WTC11 (cell line): ENCODE measurements around the gene ATP1A4. TPM values are rescaled to one million over a fixed set of nuclear protein-coding genes. Genes with fewer than 3 reads are reported as not detected.

Experiments used
- ATAC-seq: fragments of 200-7000 bp; cut with Tn5 transposase; 2 replicates; pipeline ENCODE4 v1.10.0; 2021; ENCODE audit warnings: mild to moderate bottlenecking, moderate library complexity
- CTCF ChIA-PET: fragments of 300-600 bp; sonication (Branson Sonifier 250); formaldehyde crosslinking; loops from one replicate; lab custom pipeline; 2021; ENCODE audit warnings: antibody characterized with exemption; lab: Charles Lee
- POLR2A ChIA-PET: fragments of 350-600 bp; sonication (Branson Sonifier 250); formaldehyde crosslinking; loops from one replicate; lab custom pipeline; 2021; ENCODE audit warnings: antibody characterized with exemption; lab: Charles Lee
- DNase-seq: peaks from one replicate; pipeline ENCODE4 v3.0.0; 2021; ENCODE audit warnings: low spot score
- H3K27ac Mint-ChIP-seq: 2 replicates; pipeline ENCODE4 v1.8.0; 2021; ENCODE audit warnings: mixed read lengths
- H3K27me3 Mint-ChIP-seq: 2 replicates; pipeline ENCODE4 v1.8.0; 2021; ENCODE audit warnings: low read depth, mild to moderate bottlenecking, moderate library complexity, mixed read lengths
- H3K36me3 Mint-ChIP-seq: 2 replicates; pipeline ENCODE4 v1.8.0; 2021; ENCODE audit warnings: mixed read lengths
- H3K4me1 Mint-ChIP-seq: 2 replicates; pipeline ENCODE4 v1.8.0; 2022; ENCODE audit warnings: mixed read lengths
- H3K4me3 Mint-ChIP-seq: 2 replicates; pipeline ENCODE4 v1.8.0; 2021; ENCODE audit warnings: mild to moderate bottlenecking, moderate library complexity, mixed read lengths
- H3K9me3 Mint-ChIP-seq: 2 replicates; pipeline ENCODE4 v1.8.0; 2021; ENCODE audit warnings: mixed read lengths
- CREB1 ChIP-seq: sonication (generic); formaldehyde crosslinking; IDR thresholded peaks from 2 replicates; pipeline ENCODE4 v1.8.0; 2023; ENCODE audit warnings: mild to moderate bottlenecking, missing genetic modification reagents
- CREM ChIP-seq: sonication (generic); formaldehyde crosslinking; IDR thresholded peaks from 2 replicates; pipeline ENCODE4 v1.8.1; 2022; ENCODE audit warnings: mild to moderate bottlenecking, missing genetic modification reagents, moderate library complexity
- EMX1 ChIP-seq: fragments of 250-450 bp; sonication (Bioruptor Pico); IDR thresholded peaks from 2 replicates; pipeline ENCODE4 v1.8.0; 2021; ENCODE audit warnings: mild to moderate bottlenecking
- FOXK1 ChIP-seq: sonication (generic); formaldehyde crosslinking; IDR thresholded peaks from 2 replicates; pipeline ENCODE4 v1.8.0; 2022; ENCODE audit warnings: mild to moderate bottlenecking, moderate library complexity, missing genetic modification reagents
- HMGA2 ChIP-seq: fragments of 250-450 bp; sonication (Bioruptor Pico); IDR thresholded peaks from 2 replicates; pipeline ENCODE4 v1.4.0; 2021; ENCODE audit warnings: mild to moderate bottlenecking, moderate library complexity
- KAT7 ChIP-seq: sonication (generic); formaldehyde crosslinking; IDR thresholded peaks from 2 replicates; pipeline ENCODE4 v1.8.1; 2023; ENCODE audit warnings: missing genetic modification reagents, mild to moderate bottlenecking, borderline replicate concordance
- MLX ChIP-seq: sonication (generic); formaldehyde crosslinking; IDR thresholded peaks from 2 replicates; pipeline ENCODE4 v1.8.1; 2023; ENCODE audit warnings: mild to moderate bottlenecking, missing genetic modification reagents, moderate library complexity
- MXD4 ChIP-seq: fragments of 250-450 bp; sonication (Bioruptor Pico); IDR thresholded peaks from 2 replicates; pipeline ENCODE4 v1.8.0; 2021; ENCODE audit warnings: mild to moderate bottlenecking, moderate library complexity, borderline replicate concordance
- NFATC4 ChIP-seq: fragments of 250-450 bp; sonication (Bioruptor Pico); IDR thresholded peaks from 2 replicates; pipeline ENCODE4 v1.9.0; 2021; ENCODE audit warnings: mild to moderate bottlenecking
- NR1H2 ChIP-seq: sonication (generic); formaldehyde crosslinking; IDR thresholded peaks from 2 replicates; pipeline ENCODE4 v1.9.0; 2021; ENCODE audit warnings: mild to moderate bottlenecking, moderate library complexity, missing genetic modification reagents
- PRRX2 ChIP-seq: fragments of 250-450 bp; sonication (Bioruptor Pico); IDR thresholded peaks from 2 replicates; pipeline ENCODE4 v1.8.0; 2021; ENCODE audit warnings: mild to moderate bottlenecking
- SOX15 ChIP-seq: fragments of 250-450 bp; sonication (Bioruptor Pico); IDR thresholded peaks from 2 replicates; pipeline ENCODE4 v1.9.0; 2021; ENCODE audit warnings: mild to moderate bottlenecking
- TEAD4 ChIP-seq: sonication (generic); formaldehyde crosslinking; IDR thresholded peaks from 2 replicates; pipeline ENCODE4 v1.8.0; 2022; ENCODE audit warnings: mild to moderate bottlenecking, missing genetic modification reagents
- ZMAT4 ChIP-seq: fragments of 250-450 bp; sonication (Bioruptor Pico); IDR thresholded peaks from 2 replicates; pipeline ENCODE4 v1.9.0; 2021; ENCODE audit warnings: mild to moderate bottlenecking
- ZNF263 ChIP-seq: sonication (generic); formaldehyde crosslinking; IDR thresholded peaks from 2 replicates; pipeline ENCODE4 v1.8.1; 2022; ENCODE audit warnings: low read depth, mild to moderate bottlenecking, moderate library complexity, missing genetic modification reagents
- ZNF317 ChIP-seq: sonication (generic); formaldehyde crosslinking; IDR thresholded peaks from 2 replicates; pipeline ENCODE4 v1.8.1; 2023; ENCODE audit warnings: low read depth, mild to moderate bottlenecking, moderate library complexity, missing genetic modification reagents, borderline replicate concordance
- total RNA-seq: library from RNA; stranded (reverse); gene quantifications from 3 replicates; pipeline ENCODE4 v1.2.3, GENCODE V29; 2021
- TF ChIP-seq, protein P1 (sequence below): fragments of 250-450 bp; sonication (Bioruptor Pico); IDR thresholded peaks from 2 replicates; pipeline ENCODE4 v1.9.0; 2021; ENCODE audit warnings: mild to moderate bottlenecking
- TF ChIP-seq, protein P2 (sequence below): sonication (generic); formaldehyde crosslinking; IDR thresholded peaks from 2 replicates; pipeline ENCODE4 v1.8.1; 2023; ENCODE audit warnings: mild to moderate bottlenecking, missing genetic modification reagents, moderate library complexity
- TF ChIP-seq, protein P3 (sequence below): sonication (generic); formaldehyde crosslinking; IDR thresholded peaks from 2 replicates; pipeline ENCODE4 v1.8.1; 2023; ENCODE audit warnings: mild to moderate bottlenecking, missing genetic modification reagents
- TF ChIP-seq, protein P4 (sequence below): sonication (generic); formaldehyde crosslinking; IDR thresholded peaks from 2 replicates; pipeline ENCODE4 v1.8.1; 2022; ENCODE audit warnings: mild to moderate bottlenecking, missing genetic modification reagents, moderate library complexity, borderline replicate concordance

ATP1A4 gene
- total RNA-seq, 1 experiment from 2014 or later, result 0.37 TPM

DNA sequence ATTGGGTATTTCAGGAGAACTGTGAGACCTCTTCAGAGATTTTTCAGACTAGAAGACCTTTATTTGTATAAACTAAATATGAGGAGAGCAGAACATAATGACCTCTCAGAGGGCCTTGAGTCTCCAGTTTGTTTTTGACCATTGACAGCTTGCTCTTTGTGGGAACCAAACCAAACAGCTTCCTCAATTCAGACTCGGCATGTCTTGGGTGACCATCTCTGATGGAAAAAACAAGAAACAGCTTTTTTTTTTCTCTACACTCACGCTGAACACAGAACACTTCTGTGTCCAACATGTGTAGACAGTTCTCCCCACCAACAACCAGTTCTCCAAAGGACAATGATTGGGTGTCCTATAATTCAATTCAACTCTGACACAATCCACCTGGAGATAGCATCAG lies 11.5 kb downstream of the ATP1A4 start:
- ATAC-seq (no peak), DNase-seq (no peak)
- Mint-ChIP-seq H3K4me1 (peaks cover 28% of the 10 kb centered on the region), H3K27ac (no peak overlapping the region), H3K9me3 (no peaks in the 10 kb centered on the region), H3K36me3 (no peaks in the 10 kb centered on the region), H3K4me3 (no peak overlapping the region), H3K27me3 (peaks cover 14% of the 10 kb centered on the region)
- TF ChIP-seq MLX (CRISPR knock-in tag) (no peak), PRRX2 (CRISPR knock-in tag) (no peak), HMGA2 (CRISPR knock-in tag) (no peak), MXD4 (no peak), NFATC4 (no peak), SOX15 (no peak), CREM (CRISPR knock-in tag) (no peak), ZMAT4 (no peak), FOXK1 (CRISPR knock-in tag) (no peak), ZNF317 (CRISPR knock-in tag) (no peak), TEAD4 (CRISPR knock-in tag) (no peak), KAT7 (CRISPR knock-in tag) (no peak), NR1H2 (no peak)
- TF ChIP-seq, protein P1, sequence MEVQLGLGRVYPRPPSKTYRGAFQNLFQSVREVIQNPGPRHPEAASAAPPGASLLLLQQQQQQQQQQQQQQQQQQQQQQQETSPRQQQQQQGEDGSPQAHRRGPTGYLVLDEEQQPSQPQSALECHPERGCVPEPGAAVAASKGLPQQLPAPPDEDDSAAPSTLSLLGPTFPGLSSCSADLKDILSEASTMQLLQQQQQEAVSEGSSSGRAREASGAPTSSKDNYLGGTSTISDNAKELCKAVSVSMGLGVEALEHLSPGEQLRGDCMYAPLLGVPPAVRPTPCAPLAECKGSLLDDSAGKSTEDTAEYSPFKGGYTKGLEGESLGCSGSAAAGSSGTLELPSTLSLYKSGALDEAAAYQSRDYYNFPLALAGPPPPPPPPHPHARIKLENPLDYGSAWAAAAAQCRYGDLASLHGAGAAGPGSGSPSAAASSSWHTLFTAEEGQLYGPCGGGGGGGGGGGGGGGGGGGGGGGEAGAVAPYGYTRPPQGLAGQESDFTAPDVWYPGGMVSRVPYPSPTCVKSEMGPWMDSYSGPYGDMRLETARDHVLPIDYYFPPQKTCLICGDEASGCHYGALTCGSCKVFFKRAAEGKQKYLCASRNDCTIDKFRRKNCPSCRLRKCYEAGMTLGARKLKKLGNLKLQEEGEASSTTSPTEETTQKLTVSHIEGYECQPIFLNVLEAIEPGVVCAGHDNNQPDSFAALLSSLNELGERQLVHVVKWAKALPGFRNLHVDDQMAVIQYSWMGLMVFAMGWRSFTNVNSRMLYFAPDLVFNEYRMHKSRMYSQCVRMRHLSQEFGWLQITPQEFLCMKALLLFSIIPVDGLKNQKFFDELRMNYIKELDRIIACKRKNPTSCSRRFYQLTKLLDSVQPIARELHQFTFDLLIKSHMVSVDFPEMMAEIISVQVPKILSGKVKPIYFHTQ (CRISPR knock-in tag), result no peak
- TF ChIP-seq, protein P2, sequence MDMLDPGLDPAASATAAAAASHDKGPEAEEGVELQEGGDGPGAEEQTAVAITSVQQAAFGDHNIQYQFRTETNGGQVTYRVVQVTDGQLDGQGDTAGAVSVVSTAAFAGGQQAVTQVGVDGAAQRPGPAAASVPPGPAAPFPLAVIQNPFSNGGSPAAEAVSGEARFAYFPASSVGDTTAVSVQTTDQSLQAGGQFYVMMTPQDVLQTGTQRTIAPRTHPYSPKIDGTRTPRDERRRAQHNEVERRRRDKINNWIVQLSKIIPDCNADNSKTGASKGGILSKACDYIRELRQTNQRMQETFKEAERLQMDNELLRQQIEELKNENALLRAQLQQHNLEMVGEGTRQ (CRISPR knock-in tag), result no peak
- TF ChIP-seq, protein P3, sequence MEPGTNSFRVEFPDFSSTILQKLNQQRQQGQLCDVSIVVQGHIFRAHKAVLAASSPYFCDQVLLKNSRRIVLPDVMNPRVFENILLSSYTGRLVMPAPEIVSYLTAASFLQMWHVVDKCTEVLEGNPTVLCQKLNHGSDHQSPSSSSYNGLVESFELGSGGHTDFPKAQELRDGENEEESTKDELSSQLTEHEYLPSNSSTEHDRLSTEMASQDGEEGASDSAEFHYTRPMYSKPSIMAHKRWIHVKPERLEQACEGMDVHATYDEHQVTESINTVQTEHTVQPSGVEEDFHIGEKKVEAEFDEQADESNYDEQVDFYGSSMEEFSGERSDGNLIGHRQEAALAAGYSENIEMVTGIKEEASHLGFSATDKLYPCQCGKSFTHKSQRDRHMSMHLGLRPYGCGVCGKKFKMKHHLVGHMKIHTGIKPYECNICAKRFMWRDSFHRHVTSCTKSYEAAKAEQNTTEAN, result no peak
- TF ChIP-seq, protein P4, sequence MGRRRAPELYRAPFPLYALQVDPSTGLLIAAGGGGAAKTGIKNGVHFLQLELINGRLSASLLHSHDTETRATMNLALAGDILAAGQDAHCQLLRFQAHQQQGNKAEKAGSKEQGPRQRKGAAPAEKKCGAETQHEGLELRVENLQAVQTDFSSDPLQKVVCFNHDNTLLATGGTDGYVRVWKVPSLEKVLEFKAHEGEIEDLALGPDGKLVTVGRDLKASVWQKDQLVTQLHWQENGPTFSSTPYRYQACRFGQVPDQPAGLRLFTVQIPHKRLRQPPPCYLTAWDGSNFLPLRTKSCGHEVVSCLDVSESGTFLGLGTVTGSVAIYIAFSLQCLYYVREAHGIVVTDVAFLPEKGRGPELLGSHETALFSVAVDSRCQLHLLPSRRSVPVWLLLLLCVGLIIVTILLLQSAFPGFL (CRISPR knock-in tag), result no peak
- ChIA-PET CTCF (interaction anchor here (0.5 to 3.1 kb wide), 36 partner anchors 9 to 213 kb away, joined by 3 to 64 read pairs (median 6); partner anchors contain the start of genes ATP1A4, CASQ1, DCAF8 and IGSF8), POLR2A (interaction anchor here (0.8 kb wide), 1 partner anchor 30 kb away, joined by 4 read pairs; no protein-coding TSS in a partner anchor)

DNA sequence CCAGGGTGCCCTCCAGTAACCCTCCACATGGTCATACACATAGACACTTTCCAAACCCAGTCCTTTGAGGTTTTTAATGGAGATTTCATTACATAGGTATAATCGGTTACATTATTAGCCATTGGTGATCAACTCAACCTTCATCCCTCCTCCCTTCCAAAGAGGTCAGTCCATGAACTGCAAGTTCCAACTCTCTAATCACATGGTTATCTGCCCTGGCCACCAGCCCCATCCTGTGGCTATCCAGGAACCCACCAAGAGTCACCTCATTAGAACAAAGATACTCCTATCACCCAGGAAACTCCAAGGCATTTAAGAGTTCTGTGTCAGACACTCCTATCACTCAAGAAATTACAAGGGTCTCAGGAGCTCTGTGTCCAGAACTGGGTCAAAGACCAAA lies 12.2 kb downstream of the ATP1A4 start:
- DNase-seq (no peak), ATAC-seq (no peak)
- ChIA-PET CTCF (interaction anchor here (1.6 kb wide), 1 partner anchor 42 kb away, joined by 4 read pairs; no protein-coding TSS in a partner anchor), POLR2A (no interaction called here)
- Mint-ChIP-seq H3K27me3 (peaks cover 14% of the 10 kb centered on the region), H3K9me3 (no peaks in the 10 kb centered on the region), H3K4me3 (no peak overlapping the region), H3K27ac (no peak overlapping the region), H3K36me3 (no peaks in the 10 kb centered on the region), H3K4me1 (peaks cover 31% of the 10 kb centered on the region)
- no peak for TF ChIP-seq CREB1 (CRISPR knock-in tag)
- TF ChIP-seq EMX1 (CRISPR knock-in tag), result no peak
- TF ChIP-seq ZMAT4, result no peak
- no peak for TF ChIP-seq ZNF263
- TF ChIP-seq, protein P2 (CRISPR knock-in tag), result no peak
